Effector memory CD4-positive, alpha-beta T cell (primary cell): ENCODE results near the gene TSPEAR.
"Not testable (repeated sequence)": the region's sequence is repeated elsewhere in the genome, so short reads cannot be mapped to it uniquely, and the experiment has no call there.

ENCODE experiments used
- DNase-seq, 3 donors: peaks; one replicate each; pipeline ENCODE4 v3.0.0-alpha.2; 2020
- H3K27ac ChIP-seq: 2 replicates; pipeline ENCODE4 v1.7.0; 2013; ENCODE audit warnings: mild to moderate bottlenecking, low read length, moderate library complexity; ENCODE audit not compliant: insufficient read depth, poor library complexity, severe bottlenecking
- H3K27me3 ChIP-seq: replicated peaks from 2 replicates; pipeline ENCODE4 v1.7.0; 2013; ENCODE audit warnings: mild to moderate bottlenecking, low read length; ENCODE audit not compliant: insufficient read depth, control insufficient read depth, poor library complexity, severe bottlenecking
- H3K36me3 ChIP-seq: 2 replicates; pipeline ENCODE4 v1.7.0; 2013; ENCODE audit warnings: mild to moderate bottlenecking, low read length, moderate library complexity; ENCODE audit not compliant: control insufficient read depth, insufficient read depth
- H3K4me1 ChIP-seq: 2 replicates; pipeline ENCODE4 v1.7.0; 2013; ENCODE audit warnings: low read length, mild to moderate bottlenecking; ENCODE audit not compliant: control insufficient read depth, insufficient read depth, poor library complexity, severe bottlenecking
- H3K4me3 ChIP-seq: 2 replicates; pipeline ENCODE4 v1.7.0; 2013; ENCODE audit warnings: low read length, low read depth, mild to moderate bottlenecking; ENCODE audit not compliant: insufficient read depth, poor library complexity, severe bottlenecking
- H3K9me3 ChIP-seq: 2 replicates; pipeline ENCODE4 v1.7.0; 2013; ENCODE audit warnings: mild to moderate bottlenecking, low read length, moderate library complexity; ENCODE audit not compliant: control insufficient read depth

The TSPEAR gene

DNA sequence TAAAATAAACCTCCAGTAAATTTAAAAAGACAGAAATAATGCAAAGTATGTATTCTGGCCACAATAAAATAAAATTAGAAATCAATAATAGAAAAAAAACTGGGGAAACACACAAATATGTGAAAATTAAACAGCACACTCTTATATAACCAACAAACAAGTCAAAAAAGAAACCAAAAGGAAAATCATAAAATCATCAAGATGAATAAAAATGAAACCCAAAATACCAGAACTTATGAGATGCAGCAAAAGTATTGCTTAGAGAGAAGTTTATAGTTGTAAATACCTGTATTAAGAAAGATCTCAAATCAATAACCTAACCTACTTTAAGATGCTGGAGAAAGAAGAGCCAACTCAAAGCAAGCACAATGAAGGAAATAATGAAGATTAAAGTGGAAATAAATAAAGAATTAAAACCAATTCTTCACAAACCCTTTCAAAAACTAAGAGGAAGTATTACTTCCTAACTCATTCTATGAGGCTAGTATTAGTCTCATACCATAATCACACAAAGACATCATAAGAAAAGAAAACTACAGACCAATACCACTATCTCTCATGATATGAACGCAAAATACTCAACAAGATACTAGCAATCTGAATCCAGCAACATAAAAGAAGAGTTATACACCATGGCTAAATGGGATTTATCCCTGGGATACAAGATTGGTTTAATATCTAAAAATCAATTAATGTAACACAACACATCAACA is 146.3 kb downstream of the TSPEAR start:
- Histone ChIP-seq H3K9me3 (no peaks in the 10 kb centered on the region), H3K4me1 (no peaks in the 10 kb centered on the region), H3K27ac (no peak overlapping the region), H3K4me3 (no peak overlapping the region), H3K36me3 (no peaks in the 10 kb centered on the region), H3K27me3 (no peaks in the 10 kb centered on the region)
- DNase-seq = no peak

DNA sequence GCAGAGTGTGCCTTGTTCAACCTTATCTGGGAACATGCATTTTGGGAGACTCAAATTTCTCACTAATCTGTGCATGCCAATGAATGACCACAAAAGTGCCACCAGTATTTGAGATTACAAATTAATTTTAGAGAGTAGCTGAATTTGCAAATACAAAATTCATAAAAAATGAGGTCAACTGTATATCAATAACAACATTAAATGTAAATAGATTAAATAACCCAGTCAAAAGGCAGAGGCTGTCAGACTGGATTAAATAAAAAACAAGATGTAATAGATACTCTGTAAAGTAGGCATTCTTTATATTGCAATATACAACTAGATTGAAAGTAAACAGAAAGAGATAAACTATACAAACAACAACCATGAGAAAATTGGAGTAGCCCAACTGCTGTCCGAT is 147.3 kb downstream of the TSPEAR start:
- no peaks in the 10 kb centered on the region for H3K27me3 ChIP-seq
- no peaks in the 10 kb centered on the region for H3K36me3 ChIP-seq
- H3K4me1 ChIP-seq = no peaks in the 10 kb centered on the region
- H3K4me3 ChIP-seq = no peak overlapping the region
- H3K9me3 ChIP-seq = no peaks in the 10 kb centered on the region
- no peak for DNase-seq
- H3K27ac ChIP-seq = no peak overlapping the region

DNA sequence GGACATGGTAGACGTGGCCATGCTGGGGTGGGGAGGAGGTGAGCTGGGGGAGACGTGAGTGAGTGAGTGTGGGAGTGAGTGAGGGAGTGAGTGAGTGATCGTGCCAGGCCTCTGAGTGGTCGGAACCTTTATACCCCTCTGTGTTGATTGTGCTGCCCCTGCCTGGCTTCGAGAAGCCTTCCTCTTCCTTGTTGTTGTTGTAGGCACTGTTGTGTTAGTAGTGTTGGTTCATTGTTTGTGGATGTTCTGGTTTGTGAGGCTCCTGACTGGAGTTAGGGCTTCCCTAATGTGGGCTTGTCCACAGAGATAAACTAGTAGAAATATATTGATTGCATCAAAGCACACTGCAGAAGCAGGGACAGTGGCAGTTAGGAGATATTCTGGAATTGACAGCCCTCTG is 152.7 kb downstream of the TSPEAR start, which contains the start of gene KRTAP10-3:
KRTAP10-3 (minus strand) TSS at position 101 of the 400 bp plus-strand sequence; CDS start at position 21, 80 bp downstream.
- DNase-seq = no peak
- no peak within 1 kb of the TSS for H3K4me3 ChIP-seq

DNA sequence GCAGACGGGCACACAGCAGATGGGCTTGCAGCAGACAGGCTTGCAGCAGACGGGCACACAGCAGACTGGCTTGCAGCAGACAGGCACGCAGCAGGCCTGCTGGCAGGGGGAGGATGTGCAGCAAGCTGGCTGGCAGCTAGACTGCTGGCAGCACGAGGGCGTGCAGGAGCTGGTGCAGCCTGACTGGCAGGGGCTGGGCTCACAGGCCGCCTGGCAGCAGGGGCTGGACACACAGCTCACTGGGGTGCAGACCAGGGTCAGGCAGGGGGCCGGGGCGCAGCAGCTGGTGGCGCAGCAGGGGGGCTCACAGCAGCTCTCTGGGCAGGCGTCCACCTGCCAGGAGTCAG is 153.1 kb downstream of the TSPEAR start:
- not testable (repeated sequence) for H3K4me3 ChIP-seq

More for the DNA sequence above, 152.7 kb downstream of the TSPEAR start, which contains the start of gene KRTAP10-3:
- H3K27ac ChIP-seq = no peak within 1 kb of the TSS
- H3K4me1 ChIP-seq = no peaks in the 10 kb centered on the region
- H3K27me3 ChIP-seq = no peaks in the 10 kb centered on the region
- no peaks in the 10 kb centered on the region for H3K36me3 ChIP-seq
- H3K9me3 ChIP-seq = no peaks in the 10 kb centered on the region

DNA sequence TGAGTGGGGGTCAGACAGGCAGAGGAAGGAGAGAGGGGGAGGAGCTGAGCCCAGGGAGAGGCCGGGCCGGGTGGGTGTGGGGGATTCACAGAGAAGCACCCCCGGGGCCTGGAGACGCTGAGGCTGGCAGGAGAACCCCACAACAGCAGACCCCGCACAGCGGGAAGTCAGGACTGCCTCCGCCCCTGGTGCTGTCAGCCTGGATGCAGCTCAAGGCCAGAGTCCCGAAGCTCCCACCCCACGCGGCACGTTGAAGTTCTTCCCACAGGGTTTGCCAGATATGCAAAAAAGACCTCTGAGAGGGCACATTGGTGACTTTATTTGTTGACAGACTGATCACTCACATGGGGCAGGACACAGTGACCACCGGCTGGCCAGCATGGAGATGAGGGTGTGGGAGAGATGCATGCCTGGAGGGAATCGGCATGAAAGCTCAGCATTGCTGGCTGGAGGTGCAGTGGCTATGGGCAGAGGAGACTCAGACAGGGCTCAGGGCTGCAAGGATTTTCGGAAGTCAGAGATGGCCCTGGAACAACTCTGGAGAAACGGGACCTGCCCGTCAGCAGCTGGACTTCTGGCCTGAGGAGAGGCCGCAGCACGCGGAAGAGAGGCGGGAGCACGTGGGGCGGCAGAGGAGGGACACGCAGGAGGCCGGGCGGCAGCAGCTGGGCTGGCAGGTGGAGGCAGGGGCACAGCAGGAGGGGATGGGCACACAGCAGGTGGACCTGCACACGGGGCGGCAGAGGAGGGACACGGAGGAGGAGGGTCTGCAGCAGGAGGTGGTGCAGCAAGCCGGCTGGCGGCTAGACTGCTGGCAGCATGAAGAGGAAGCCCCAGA is 153.7 kb downstream of the TSPEAR start:
- H3K36me3 ChIP-seq = no peaks in the 10 kb centered on the region
- no peak overlapping the region for H3K27ac ChIP-seq
- H3K4me3 ChIP-seq = no peak overlapping the region
- no peaks in the 10 kb centered on the region for H3K9me3 ChIP-seq
- H3K27me3 ChIP-seq = no peaks in the 10 kb centered on the region
- H3K4me1 ChIP-seq = no peaks in the 10 kb centered on the region
- DNase-seq = no peak

More for the DNA sequence above, 153.1 kb downstream of the TSPEAR start:
- not testable (repeated sequence) for DNase-seq, H3K27me3 ChIP-seq, H3K36me3 ChIP-seq, H3K9me3 ChIP-seq, H3K27ac ChIP-seq, H3K4me1 ChIP-seq

DNA sequence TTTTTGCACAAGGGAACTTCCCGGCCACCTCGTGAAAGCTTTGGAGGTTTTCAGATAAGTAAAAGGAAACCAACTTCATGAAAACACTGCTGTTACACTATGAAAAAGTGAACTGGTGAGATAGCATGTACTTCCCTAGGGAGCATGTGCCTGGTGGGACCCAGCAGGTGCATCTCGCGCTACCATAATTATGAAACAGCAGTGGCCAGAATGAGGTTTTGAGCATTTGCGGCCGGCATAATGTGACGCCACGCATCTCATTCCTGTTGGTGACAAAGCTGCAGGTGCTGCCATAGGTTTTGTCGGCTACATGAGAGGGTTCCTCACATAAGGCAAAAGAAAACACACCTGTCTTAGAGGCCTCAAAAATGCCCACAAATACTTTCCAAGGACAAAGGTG is 154.5 kb downstream of the TSPEAR start:
- no peak for DNase-seq
- Histone ChIP-seq H3K9me3 (no peaks in the 10 kb centered on the region), H3K4me1 (no peaks in the 10 kb centered on the region)

DNA sequence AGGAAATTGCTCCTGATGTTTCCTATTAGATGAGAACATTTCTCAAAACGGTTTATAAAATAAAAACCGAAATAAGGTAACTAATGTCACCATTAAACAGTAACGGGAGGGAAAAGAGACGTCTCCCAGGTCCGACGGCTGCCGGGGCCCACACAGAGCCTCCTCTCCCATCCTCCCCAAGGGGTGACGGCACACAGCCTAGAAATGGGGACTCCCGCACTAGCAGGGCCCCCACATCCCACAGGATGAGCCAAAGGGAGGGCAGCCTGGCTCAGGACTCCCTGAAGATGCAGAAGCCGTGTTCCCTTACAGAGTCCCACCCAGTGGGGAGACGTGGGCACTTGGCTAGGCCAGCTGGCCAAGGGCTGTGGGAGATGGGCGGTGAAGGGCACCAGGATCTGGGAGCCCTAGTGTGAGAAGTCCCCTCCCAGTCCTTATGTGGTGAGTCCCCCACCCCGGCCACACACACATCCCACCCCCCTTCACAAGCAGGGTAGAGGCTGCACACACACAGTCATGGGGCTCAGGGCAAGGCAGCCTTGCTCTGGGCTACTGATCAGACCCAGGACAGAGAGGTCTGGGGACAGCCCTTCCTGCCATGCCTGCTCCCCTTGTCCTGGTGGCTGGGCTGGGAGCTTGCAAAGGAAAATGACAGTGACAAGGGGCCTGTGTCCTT is 156.0 kb downstream of the TSPEAR start:
- Histone ChIP-seq H3K9me3 (no peaks in the 10 kb centered on the region), H3K4me3 (no peak overlapping the region), H3K4me1 (no peaks in the 10 kb centered on the region), H3K27me3 (no peaks in the 10 kb centered on the region), H3K36me3 (no peaks in the 10 kb centered on the region), H3K27ac (no peak overlapping the region)
- DNase-seq = no peak

More for the DNA sequence above, 154.5 kb downstream of the TSPEAR start:
- Histone ChIP-seq H3K27me3 (no peaks in the 10 kb centered on the region), H3K27ac (no peak overlapping the region), H3K36me3 (no peaks in the 10 kb centered on the region), H3K4me3 (no peak overlapping the region)

DNA sequence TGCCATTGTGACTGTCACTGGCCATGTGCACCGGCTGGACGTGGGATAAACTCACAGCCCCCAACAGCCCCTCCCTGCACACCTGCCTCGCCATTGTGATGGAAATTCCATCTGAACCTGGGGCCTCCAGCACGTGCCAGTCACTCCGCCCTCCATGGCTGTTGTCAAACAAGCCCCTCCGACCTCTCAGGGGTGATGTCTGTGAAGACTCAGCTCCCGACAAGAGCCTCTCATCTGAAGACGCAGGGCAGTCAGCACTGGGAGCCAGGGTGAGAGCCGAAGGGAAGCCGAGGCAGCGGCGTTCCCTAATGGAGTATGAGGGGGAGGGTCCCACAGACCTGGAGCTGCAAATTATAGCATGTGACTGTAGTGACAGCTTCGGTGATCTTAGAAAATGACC is 158.7 kb downstream of the TSPEAR start:
- H3K9me3 ChIP-seq = no peaks in the 10 kb centered on the region
- no peaks in the 10 kb centered on the region for H3K27me3 ChIP-seq
- H3K4me3 ChIP-seq = no peak overlapping the region
- H3K4me1 ChIP-seq = peaks cover 4% of the 10 kb centered on the region
- H3K36me3 ChIP-seq = no peaks in the 10 kb centered on the region
- H3K27ac ChIP-seq = no peak overlapping the region
- DNase-seq = no peak

DNA sequence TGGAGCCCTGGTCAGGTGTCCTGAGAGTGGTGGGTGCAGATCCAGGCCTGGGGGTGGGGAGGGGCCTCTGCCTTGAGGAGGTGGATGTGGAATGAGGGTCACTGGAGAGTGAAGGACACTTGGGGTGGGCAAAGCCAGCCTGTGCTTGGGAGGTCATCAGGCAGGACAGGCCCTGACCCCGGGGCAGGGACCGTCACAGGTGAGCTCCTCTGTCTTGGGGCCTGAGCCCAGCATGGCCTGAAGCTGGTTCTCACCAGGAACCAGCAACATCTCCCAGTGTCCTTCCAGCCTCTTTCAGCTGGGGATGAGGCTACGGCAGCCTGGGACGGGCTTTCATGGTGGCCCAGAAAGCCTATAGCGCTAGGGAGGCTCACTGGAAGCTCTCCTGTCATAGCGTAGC is 159.2 kb downstream of the TSPEAR start:
- H3K36me3 ChIP-seq = no peaks in the 10 kb centered on the region
- no peak overlapping the region for H3K4me3 ChIP-seq
- H3K4me1 ChIP-seq = peaks cover 9% of the 10 kb centered on the region
- no peak for DNase-seq
- no peak overlapping the region for H3K27ac ChIP-seq
- H3K27me3 ChIP-seq = no peaks in the 10 kb centered on the region
- H3K9me3 ChIP-seq = no peaks in the 10 kb centered on the region
